C4-2B (cell line): ENCODE data around the gene PAQR5.

Experiments
- H3K27ac ChIP-seq: fragments of 450-650 bp; 2 replicates; pipeline ENCODE4 v1.5.1; 2017
- CTCF ChIP-seq: fragments of 450-650 bp; conservative IDR thresholded peaks from 2 replicates; pipeline ENCODE4 v1.5.1; 2017; ENCODE audit warnings: mild to moderate bottlenecking
- ZFX ChIP-seq: fragments of 450-650 bp; IDR thresholded peaks from 2 replicates; pipeline ENCODE4 v1.6.1; 2017

Gene PAQR5

GRCh38 chr15:69359722-69360121 is 61.0 kb downstream of the PAQR5 start:
- H3K27ac ChIP-seq = no peak overlapping the region
- TF ChIP-seq ZFX (no peak), CTCF (no peak)

DNA sequence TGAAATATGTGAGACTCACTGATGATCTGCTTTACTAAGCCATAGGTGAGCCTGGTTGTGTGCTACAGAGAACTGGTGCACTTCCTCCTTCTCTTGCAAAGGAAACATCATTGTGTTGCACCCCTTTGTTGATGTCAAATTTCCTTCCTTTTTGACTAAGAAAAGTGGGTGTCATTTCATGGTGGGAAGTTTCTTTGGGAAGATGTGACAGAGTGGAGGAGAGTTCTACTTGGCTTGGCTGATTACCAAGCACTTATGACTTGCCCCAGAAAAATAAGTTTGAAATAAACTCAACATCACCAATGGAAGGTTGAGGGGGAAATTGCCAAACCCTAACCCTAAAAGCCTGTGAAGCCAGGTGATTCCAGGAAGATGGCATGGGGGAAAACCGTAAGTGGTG is 61.9 kb downstream of the PAQR5 start:
- TF ChIP-seq ZFX (no peak), CTCF (no peak)
- no peak overlapping the region for H3K27ac ChIP-seq

GRCh38 chr15:69367236-69367635 is 68.5 kb downstream of the PAQR5 start:
- H3K27ac ChIP-seq = peak overlapping the region; percentile 22
- TF ChIP-seq CTCF (no peak), ZFX (no peak)

GRCh38 chr15:69369631-69370030 is 70.9 kb downstream of the PAQR5 start:
- TF ChIP-seq ZFX (no peak), CTCF (no peak)
- no peak overlapping the region for H3K27ac ChIP-seq

GRCh38 chr15:69373406-69373805 is 74.7 kb downstream of the PAQR5 start:
- H3K27ac ChIP-seq = no peak overlapping the region
- no peak for TF ChIP-seq CTCF
- TF ChIP-seq ZFX = no peak

DNA sequence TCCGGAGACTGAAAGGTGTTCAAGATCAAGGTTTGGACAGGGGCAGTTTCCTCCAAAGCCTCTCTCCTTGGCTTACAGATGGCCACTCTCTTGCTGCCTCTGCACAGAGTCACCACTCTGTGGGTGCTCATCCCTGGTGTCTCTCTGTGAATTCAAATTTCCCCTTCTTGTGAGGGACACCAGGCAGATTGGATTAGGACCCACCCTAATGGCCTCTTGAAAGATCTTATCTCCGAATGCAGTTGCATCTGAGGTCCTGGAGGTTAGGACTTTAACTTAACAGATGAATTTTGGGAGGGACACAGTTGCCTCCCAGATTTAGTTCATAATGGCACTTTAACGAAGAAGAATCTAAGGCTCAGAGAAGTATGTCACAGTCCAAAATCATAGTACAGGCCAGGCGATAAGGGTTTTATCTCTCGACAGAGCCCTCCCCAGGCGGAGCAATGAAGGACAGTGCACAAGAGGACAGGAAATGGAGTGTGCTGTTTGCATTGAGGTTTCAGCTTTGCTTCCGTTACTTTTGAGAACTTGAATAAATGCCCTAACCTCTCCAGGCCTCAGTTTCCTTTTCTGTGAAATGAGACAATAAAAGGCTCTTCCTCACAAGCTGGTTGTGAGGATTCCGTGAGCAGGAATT is 76.6 kb downstream of the PAQR5 start:
- no peak overlapping the region for H3K27ac ChIP-seq
- no peak for TF ChIP-seq ZFX
- TF ChIP-seq CTCF = no peak

DNA sequence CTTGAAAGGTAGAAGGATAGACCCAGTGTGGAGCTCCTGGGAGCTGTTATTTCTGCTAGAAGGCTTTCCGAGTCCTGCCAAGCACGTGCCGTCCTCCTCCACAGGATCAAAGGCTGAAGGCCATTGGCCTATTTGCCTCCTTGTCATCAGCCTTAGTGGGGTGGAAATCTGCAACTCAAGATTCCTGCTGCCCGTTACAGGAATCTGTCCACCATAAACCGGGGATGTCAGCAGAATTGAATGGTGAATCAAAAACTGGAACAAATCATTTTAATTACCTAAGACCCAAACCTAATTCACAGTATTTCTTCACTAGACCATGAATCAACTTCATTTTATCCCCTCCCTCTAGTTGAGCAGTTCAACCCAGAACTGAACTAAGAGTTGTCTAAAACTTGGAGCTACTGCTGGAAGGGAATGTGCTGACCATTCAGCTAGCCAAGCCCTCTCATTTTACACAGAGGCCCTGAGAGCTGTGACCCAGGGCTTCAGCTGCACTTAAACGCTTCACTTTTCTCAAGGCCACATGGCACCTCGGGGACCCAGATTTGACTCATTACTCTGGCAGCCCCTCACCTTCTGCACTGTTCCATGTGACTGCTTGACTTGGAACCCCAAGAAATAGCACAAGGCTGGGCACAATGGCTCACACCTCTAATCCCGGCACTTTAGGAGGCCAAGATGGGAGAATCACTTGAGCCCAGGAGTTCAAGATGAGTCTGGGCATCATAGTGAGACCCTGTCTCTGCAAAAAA is 78.7 kb downstream of the PAQR5 start:
- no peak overlapping the region for H3K27ac ChIP-seq
- TF ChIP-seq ZFX (no peak), CTCF (no peak)
